ENCODE measurements around the gene PUSL1.
A peak's percentile ranks its signal among the peaks of the same experiment; 100 is the strongest.

Gene PUSL1

DNA sequence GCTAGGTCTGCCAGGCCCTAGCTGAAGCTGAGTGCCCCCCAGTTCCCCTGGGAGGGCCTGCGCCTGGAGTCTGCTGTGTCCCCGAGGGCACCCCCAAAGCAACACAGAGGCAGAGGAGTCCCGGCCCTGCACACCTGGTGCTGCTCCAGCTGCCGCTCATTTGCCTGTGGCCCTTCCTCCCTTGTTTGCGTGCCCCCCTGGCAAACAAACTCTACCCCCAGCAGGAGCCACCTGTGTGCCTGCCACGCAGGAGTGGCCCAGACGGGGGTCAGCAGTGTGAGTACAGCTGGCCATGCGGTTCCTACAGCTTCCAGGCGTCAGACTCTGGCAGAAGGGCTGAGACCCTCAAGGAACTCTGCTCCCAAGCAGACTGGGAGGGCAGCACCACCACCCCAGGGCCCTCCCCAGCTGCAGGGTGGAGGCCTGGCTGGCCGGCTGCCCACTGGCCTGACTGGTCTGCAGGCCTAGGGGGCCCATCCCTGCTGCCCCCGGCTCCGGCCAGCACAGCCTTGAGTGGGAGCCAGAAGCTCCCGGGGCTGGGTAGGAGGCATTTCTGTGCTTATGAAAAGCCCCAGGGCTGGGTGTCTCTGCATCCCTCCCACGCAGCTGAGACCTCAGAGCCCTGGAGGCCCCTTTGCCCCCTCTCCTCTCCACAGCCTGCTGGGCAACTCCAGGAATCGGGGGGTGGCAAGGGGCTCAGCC lies 22.1 kb downstream of the PUSL1 start:
- intact Hi-C loops (cut with DNase I): no loop called here
- no peak for DNase-seq

DNA sequence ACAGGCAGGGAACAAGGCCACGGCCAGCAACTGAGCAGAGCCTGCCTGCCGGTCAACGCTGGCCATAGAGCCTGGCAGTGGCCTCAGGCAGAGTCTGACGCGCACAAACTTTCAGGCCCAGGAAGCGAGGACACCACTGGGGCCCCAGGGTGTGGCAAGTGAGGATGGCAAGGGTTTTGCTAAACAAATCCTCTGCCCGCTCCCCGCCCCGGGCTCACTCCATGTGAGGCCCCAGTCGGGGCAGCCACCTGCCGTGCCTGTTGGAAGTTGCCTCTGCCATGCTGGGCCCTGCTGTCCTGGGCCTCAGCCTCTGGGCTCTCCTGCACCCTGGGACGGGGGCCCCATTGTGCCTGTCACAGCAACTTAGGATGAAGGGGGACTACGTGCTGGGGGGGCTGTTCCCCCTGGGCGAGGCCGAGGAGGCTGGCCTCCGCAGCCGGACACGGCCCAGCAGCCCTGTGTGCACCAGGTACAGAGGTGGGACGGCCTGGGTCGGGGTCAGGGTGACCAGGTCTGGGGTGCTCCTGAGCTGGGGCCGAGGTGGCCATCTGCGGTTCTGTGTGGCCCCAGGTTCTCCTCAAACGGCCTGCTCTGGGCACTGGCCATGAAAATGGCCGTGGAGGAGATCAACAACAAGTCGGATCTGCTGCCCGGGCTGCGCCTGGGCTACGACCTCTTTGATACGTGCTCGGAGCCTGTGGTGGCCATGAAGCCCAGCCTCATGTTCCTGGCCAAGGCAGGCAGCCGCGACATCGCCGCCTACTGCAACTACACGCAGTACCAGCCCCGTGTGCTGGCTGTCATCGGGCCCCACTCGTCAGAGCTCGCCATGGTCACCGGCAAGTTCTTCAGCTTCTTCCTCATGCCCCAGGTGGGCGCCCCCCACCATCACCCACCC lies 22.9 kb downstream of the PUSL1 start, which contains the start of gene TAS1R3:
TAS1R3 (plus strand) TSS at position 213 of the 898 bp plus-strand sequence; CDS start at position 279, 66 bp downstream.
- DNase-seq: peak in 1 of 42 donors; percentile 30
- intact Hi-C loops (cut with DNase I): no loop called here

- intact Hi-C loops (cut with DNase I): no loop called here
- no peak for DNase-seq
These were observed 23.8 kb downstream of the PUSL1 start for GRCh38 chr1:1332031-1332755.

DNA sequence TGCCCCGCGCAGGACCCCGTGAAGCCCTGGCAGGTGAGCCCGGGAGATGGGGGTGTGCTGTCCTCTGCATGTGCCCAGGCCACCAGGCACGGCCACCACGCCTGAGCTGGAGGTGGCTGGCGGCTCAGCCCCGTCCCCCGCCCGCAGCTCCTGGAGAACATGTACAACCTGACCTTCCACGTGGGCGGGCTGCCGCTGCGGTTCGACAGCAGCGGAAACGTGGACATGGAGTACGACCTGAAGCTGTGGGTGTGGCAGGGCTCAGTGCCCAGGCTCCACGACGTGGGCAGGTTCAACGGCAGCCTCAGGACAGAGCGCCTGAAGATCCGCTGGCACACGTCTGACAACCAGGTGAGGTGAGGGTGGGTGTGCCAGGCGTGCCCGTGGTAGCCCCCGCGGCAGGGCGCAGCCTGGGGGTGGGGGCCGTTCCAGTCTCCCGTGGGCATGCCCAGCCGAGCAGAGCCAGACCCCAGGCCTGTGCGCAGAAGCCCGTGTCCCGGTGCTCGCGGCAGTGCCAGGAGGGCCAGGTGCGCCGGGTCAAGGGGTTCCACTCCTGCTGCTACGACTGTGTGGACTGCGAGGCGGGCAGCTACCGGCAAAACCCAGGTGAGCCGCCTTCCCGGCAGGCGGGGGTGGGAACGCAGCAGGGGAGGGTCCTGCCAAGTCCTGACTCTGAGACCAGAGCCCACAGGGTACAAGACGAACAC lies 24.5 kb downstream of the PUSL1 start:
- no peak for DNase-seq
- intact Hi-C loops (cut with DNase I): no loop called here

GRCh38 chr1:1333551-1334241 lies 25.3 kb downstream of the PUSL1 start:
- DNase-seq: no peak
- intact Hi-C loops (cut with DNase I): no loop called here

DNA sequence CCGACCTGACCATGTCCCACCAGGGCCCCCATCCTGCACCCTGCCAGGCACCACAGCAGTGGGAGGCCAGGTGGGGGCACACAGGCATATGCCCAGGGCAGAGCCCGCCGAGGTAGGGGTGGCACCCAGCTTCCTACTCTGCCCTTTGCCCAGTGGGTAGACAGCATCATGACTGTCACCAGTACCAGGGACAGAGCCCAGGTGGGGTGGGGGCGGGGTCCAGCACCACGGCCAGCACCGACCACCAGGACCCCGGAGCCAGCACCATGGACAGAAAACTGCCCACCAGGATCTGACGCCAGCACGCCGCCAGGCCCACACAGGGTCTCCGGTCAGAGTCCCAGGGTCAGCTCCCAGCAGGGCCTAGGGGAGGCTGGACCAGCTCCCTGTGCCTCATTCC lies 26.4 kb downstream of the PUSL1 start:
- DNase-seq: no peak
- intact Hi-C loops (cut with DNase I): no loop called here

DNA sequence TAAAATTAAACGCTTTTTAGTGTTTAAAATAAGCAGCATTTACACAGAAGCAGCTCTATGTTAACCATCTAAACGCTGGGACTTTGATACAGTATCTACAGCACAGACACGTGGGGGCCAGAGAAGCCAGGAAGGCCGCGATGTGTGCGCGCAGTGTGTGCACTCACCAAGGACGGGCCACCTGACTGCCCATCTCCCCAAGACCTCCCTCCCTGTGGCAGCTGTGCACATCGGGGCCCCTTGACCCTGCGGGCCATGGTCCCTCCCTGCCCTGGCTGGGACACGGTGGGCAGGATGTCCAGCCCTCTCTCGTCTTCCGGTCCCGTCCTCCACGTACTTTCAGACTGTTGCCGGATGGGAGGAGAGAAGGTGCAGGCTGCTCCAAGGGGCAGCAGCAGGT lies 26.9 kb downstream of the PUSL1 start:
- no peak for DNase-seq
- intact Hi-C loops (cut with DNase I): no loop called here

- no peak for DNase-seq
- intact Hi-C loops (cut with DNase I): no loop called here
These were observed 27.4 kb downstream of the PUSL1 start for GRCh38 chr1:1335792-1336248.

DNA sequence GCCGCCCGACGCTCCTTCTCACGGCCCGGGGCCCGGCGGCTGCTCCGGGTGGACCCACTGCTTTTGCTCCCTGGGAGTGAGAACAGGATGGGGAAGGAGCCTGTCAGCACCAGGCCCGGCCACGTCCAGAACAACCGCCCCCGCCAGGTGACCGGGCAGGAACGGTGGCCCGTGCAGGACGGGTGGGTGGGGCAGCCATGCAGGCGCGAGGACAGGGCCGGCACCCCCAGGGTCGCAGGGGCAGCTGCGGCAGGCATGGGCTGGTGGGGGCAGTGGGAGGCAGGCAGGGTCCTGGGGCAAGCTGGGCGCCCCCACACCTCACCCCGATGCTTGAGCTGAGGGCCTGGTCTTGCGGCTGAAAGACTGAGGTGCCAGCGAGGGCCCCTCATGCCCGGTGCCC lies 28.0 kb downstream of the PUSL1 start:
- intact Hi-C loops (cut with DNase I): no loop called here
- DNase-seq: no peak

DNA sequence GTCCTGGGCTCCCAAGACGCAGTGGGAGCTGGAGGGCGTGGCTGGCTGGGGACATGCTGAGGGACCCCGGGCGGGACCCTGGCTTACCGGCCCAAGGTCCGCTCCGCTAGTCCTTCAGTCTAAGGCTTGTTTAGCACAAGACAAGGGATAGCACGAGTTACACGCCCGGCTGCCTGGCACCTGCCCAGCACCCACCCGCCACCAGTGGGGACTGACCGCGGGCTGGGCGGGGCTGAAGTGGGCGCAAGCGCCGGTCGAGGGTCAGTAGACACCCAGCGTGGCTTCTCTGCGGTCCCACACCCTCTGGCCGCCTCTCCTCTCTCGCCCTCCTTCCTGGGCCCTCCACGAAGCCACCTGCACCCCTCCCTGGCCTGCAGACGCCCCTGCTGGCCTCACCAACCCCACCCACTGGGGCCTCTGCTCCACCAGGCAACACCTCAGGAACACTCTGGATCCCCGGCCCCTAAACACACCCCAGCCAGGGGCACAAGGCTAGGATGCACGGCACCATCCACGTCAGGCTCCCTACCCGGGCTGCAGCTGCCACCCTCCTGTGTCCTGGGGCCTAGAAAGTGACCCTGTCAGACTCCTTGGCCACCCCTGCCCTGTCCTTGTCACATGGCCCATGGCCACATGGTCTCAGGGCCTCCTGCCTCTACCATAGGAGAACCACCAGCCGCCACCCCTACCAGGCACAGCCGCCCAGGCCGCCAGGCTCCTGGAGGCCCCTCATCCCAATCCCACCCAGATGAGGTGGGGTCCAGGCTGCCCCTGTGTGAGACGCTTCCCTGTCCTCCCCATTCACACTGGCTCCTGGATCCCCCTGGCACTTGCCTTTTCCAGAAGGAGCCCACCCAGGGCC lies 28.8 kb downstream of the PUSL1 start:
- no peak for DNase-seq
- intact Hi-C loops (cut with DNase I): no loop called here

DNA sequence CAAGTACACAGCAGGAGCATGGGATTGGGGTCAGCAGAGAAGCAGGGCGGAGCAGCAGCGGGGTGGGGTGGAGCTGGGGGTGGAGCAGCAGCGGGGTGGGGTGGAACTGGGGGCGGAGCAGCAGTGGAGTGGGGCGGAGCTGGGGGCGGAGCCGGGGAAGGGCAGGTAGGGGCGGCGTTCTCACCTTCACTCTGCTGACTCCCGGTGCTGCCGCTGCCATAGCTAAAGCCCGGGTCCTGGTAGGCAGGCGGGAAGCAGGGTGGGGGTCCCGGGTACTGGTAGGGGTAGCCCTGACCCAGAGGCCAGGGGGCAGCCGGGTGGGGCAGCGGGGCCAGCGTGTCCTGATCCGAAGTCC lies 29.4 kb downstream of the PUSL1 start:
- peak in 10 of 42 donors; percentile 30 to 63 (median 42) for DNase-seq
- intact Hi-C loops (cut with DNase I): no loop called here

DNA sequence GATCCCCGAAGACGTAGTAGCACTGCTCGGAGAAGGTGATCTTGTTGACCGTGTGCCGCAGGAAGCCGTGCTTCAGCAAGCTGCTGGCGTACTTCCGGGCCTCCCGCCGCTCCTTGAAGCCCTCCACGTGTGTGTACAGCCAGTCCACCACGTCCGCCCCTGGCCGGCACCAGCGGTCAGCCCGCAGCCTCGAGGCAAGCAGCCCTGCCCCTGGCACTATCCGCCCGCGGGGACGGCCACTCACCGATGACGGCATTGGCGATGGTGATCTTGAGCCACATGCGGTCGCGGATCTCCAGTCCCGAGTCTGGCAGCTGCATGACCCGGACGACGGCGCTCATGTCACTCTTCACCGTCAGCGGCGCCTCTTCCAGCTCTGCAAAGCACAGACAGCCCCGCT lies 29.9 kb downstream of the PUSL1 start:
- intact Hi-C loops (cut with DNase I): no loop called here
- no peak for DNase-seq

DNA sequence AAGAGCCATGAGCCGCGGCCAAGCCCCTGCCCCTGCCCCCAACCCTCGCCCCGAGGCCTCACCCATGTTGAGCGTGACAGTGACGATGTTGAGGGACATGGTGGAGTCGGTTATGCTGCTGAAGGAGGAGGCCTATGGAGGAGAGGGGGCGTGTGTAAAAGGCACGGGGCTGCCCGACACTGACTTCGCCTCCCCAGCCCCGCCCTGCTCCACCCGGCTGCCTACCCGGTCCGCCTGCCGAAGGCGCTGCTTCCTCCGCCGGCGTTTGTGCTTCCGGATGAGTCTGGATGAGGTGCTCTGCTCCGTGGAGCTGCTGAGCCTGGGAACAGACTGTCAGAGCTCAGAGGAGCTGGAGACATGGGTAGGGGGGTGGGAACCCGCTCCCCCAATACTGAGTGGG lies 31.8 kb downstream of the PUSL1 start:
- DNase-seq: peak in 38 of 42 donors; percentile 47 to 89 (median 70)
- intact Hi-C loops (cut with DNase I): no loop called here

DNA sequence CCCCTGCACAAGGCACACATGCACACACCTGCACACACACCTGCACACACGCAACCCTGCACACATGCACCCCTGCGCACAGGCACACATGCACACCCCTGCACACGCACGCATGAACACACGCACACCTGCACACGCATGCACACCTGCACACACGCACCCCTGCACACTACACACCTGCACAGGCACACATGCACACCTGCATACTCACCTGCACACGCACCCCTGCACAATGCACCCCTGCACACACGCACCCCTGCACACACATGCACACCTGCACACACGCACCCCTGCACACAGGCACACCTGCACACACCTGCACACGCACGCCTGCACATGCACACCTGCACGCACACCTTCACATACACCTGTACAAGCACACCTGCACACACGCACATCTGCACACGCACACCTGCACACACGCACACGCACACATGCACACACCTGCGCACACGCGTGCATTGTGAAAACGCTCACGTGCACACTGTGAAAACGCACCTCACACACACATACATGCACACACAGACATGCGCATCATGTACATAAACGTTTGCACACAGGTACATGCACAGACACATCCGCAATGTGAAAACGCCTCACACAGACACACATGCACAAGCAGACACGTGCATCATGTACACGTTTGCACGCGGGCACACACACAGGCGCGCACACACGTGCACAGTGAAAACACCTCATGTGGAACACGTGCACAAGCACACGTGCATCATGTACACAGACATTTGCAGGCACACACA lies 32.6 kb downstream of the PUSL1 start:
- DNase-seq: no peak
- intact Hi-C loops (cut with DNase I): no loop called here

- DNase-seq: peak in 1 of 42 donors; percentile 22
- intact Hi-C loops (cut with DNase I): no loop called here
These were observed 33.2 kb downstream of the PUSL1 start for GRCh38 chr1:1341549-1342021.

GRCh38 chr1:1342061-1342562 lies 33.7 kb downstream of the PUSL1 start:
- intact Hi-C loops (cut with DNase I): no loop called here
- DNase-seq: no peak
